ENCODE results near the gene SLCO3A1. TPM values are rescaled to one million over a fixed set of nuclear protein-coding genes. Genes with fewer than 3 reads are reported as not detected.

The SLCO3A1 gene
- total RNA-seq, 2 experiments from 2014 or later, result 29.5 to 30.4 TPM

GRCh38 chr15:91909574-91909973 is 56.1 kb downstream of the SLCO3A1 start:
- TF ChIP-seq, protein P1, sequence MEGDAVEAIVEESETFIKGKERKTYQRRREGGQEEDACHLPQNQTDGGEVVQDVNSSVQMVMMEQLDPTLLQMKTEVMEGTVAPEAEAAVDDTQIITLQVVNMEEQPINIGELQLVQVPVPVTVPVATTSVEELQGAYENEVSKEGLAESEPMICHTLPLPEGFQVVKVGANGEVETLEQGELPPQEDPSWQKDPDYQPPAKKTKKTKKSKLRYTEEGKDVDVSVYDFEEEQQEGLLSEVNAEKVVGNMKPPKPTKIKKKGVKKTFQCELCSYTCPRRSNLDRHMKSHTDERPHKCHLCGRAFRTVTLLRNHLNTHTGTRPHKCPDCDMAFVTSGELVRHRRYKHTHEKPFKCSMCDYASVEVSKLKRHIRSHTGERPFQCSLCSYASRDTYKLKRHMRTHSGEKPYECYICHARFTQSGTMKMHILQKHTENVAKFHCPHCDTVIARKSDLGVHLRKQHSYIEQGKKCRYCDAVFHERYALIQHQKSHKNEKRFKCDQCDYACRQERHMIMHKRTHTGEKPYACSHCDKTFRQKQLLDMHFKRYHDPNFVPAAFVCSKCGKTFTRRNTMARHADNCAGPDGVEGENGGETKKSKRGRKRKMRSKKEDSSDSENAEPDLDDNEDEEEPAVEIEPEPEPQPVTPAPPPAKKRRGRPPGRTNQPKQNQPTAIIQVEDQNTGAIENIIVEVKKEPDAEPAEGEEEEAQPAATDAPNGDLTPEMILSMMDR (IDR thresholded peaks at IDR 0.05), result no peak
- no peaks in the 10 kb centered on the region for H3K36me3 Mint-ChIP-seq (ENCODE audit: low read depth)
- DNase-seq (no peak), ATAC-seq (ENCODE audit: poor library complexity) (no peak)
- no peak overlapping the region for H3K27ac Mint-ChIP-seq
- CTCF ChIA-PET, result no interaction called here
- no peaks in the 10 kb centered on the region for H3K36me3 ChIP-seq (ENCODE audit: insufficient read depth, low read length)
- H3K4me3 Mint-ChIP-seq, result no peak overlapping the region
- POLR2A ChIA-PET, result no interaction called here
- no peaks in the 10 kb centered on the region for H3K9me3 Mint-ChIP-seq
- no peaks in the 10 kb centered on the region for H3K27me3 ChIP-seq (ENCODE audit: control insufficient read depth in 1 of 2, insufficient read depth in 2 of 2, low read length in 2 of 2)
- H3K9me3 ChIP-seq (ENCODE audit: control insufficient read depth in 1 of 2, insufficient read depth in 1 of 2, low read length in 2 of 2), result no peaks in the 10 kb centered on the region
- no peak overlapping the region for H3K4me3 ChIP-seq (ENCODE audit: low read length)
- peaks cover 52% of the 10 kb centered on the region for H3K4me1 Mint-ChIP-seq (ENCODE audit: low read depth)
- intact Hi-C loops (cut with DNase I, micrococcal nuclease), result no loop called here
- H3K27me3 Mint-ChIP-seq, result no peaks in the 10 kb centered on the region
- H3K27ac ChIP-seq (ENCODE audit: low read depth in 1 of 2, low read length in 2 of 2), result no peak overlapping the region
- no peaks in the 10 kb centered on the region for H3K4me1 ChIP-seq (ENCODE audit: insufficient read depth, low read length)

GRCh38 chr15:91911844-91912243 is 58.3 kb downstream of the SLCO3A1 start:
- Mint-ChIP-seq H3K27ac (no peak overlapping the region), H3K36me3 (ENCODE audit: low read depth) (peaks cover 17% of the 10 kb centered on the region), H3K9me3 (no peaks in the 10 kb centered on the region), H3K4me3 (no peak overlapping the region), H3K4me1 (ENCODE audit: low read depth) (peaks cover 38% of the 10 kb centered on the region), H3K27me3 (no peaks in the 10 kb centered on the region)
- Histone ChIP-seq H3K4me1 (ENCODE audit: insufficient read depth, low read length) (no peaks in the 10 kb centered on the region), H3K9me3 (ENCODE audit: control insufficient read depth in 1 of 2, insufficient read depth in 1 of 2, low read length in 2 of 2) (no peaks in the 10 kb centered on the region), H3K27ac (ENCODE audit: low read depth in 1 of 2, low read length in 2 of 2) (no peak overlapping the region), H3K4me3 (ENCODE audit: low read length) (no peak overlapping the region), H3K36me3 (ENCODE audit: insufficient read depth, low read length) (peaks cover 8% of the 10 kb centered on the region), H3K27me3 (ENCODE audit: control insufficient read depth in 1 of 2, insufficient read depth in 2 of 2, low read length in 2 of 2) (no peaks in the 10 kb centered on the region)
- ChIA-PET POLR2A (no interaction called here), CTCF (no interaction called here)
- TF ChIP-seq, protein P1 (IDR thresholded peaks at IDR 0.05), result no peak
- ATAC-seq (ENCODE audit: poor library complexity), result no peak
- no peak for DNase-seq
- intact Hi-C loops (cut with DNase I, micrococcal nuclease), result no loop called here

DNA sequence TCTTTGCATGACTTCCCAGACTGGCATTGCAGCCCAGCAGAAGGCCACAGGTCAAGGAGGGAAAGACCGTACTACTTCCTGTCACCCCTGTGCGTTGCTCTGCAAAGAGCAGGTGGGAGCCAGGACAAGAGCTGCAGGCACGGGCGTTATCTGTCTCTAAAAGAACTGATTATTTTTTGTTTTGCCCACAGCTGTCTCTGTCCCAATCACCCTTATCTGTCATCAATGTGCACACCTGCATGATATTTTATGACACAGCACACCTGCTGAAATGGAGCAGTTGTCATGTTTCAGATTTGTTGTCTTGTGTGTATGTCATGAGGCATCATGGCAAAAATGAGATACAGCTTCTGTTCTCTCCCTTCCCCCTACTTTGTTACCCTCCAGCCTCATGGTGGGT is 58.8 kb downstream of the SLCO3A1 start:
- Mint-ChIP-seq H3K4me1 (ENCODE audit: low read depth) (peaks cover 40% of the 10 kb centered on the region), H3K9me3 (no peaks in the 10 kb centered on the region), H3K36me3 (ENCODE audit: low read depth) (peaks cover 22% of the 10 kb centered on the region), H3K27ac (no peak overlapping the region), H3K4me3 (no peak overlapping the region), H3K27me3 (no peaks in the 10 kb centered on the region)
- TF ChIP-seq, protein P1 (IDR thresholded peaks at IDR 0.05), result no peak
- no peak overlapping the region for H3K27ac ChIP-seq (ENCODE audit: low read depth in 1 of 2, low read length in 2 of 2)
- H3K27me3 ChIP-seq (ENCODE audit: control insufficient read depth in 1 of 2, insufficient read depth in 2 of 2, low read length in 2 of 2), result no peaks in the 10 kb centered on the region
- DNase-seq (no peak), ATAC-seq (ENCODE audit: poor library complexity) (no peak)
- H3K9me3 ChIP-seq (ENCODE audit: control insufficient read depth in 1 of 2, insufficient read depth in 1 of 2, low read length in 2 of 2), result no peaks in the 10 kb centered on the region
- H3K36me3 ChIP-seq (ENCODE audit: insufficient read depth, low read length), result peaks cover 13% of the 10 kb centered on the region
- intact Hi-C loops (cut with DNase I, micrococcal nuclease), result no loop called here
- CTCF ChIA-PET, result no interaction called here
- no peaks in the 10 kb centered on the region for H3K4me1 ChIP-seq (ENCODE audit: insufficient read depth, low read length)
- H3K4me3 ChIP-seq (ENCODE audit: low read length), result no peak overlapping the region
- POLR2A ChIA-PET, result no interaction called here

Data from CD4-positive, alpha-beta T cell (primary cell).